ENCODE measurements around the gene MYMK.

GRCh38 chr9:133545494-133546286, 20.9 kb upstream of the MYMK start:
- TF ChIP-seq RAD21 (CRISPR knock-in tag; IDR thresholded peaks at IDR 0.05) (no peak), MAFK (conservative IDR thresholded peaks at IDR 0.05 in 1 of 2, IDR thresholded peaks at IDR 0.05 in 1 of 2; ENCODE audit: low read length in 2 of 2) (no peak), TEAD2 (CRISPR knock-in tag; IDR thresholded peaks at IDR 0.05) (no peak), EZH2 (conservative IDR thresholded peaks at IDR 0.05; ENCODE audit: low read depth, low read length) (no peak), GATAD1 (CRISPR knock-in tag; IDR thresholded peaks at IDR 0.05) (no peak), SMYD3 (CRISPR knock-in tag; IDR thresholded peaks at IDR 0.05) (no peak), FLYWCH1 (CRISPR knock-in tag; IDR thresholded peaks at IDR 0.05) (no peak), ZNF614 (CRISPR knock-in tag; IDR thresholded peaks at IDR 0.05; ENCODE audit: borderline replicate concordance) (no peak), ZNF234 (CRISPR knock-in tag; conservative IDR thresholded peaks at IDR 0.05) (no peak), HDAC6 (IDR thresholded peaks at IDR 0.05; ENCODE audit: low read depth, low read length) (no peak)
- TF ChIP-seq, protein P1, sequence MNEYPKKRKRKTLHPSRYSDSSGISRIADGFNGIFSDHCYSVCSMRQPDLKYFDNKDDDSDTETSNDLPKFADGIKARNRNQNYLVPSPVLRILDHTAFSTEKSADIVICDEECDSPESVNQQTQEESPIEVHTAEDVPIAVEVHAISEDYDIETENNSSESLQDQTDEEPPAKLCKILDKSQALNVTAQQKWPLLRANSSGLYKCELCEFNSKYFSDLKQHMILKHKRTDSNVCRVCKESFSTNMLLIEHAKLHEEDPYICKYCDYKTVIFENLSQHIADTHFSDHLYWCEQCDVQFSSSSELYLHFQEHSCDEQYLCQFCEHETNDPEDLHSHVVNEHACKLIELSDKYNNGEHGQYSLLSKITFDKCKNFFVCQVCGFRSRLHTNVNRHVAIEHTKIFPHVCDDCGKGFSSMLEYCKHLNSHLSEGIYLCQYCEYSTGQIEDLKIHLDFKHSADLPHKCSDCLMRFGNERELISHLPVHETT (CRISPR knock-in tag; conservative IDR thresholded peaks at IDR 0.05) = no peak
